Smooth muscle cell (in vitro differentiated cells): ENCODE data around the gene SULT2A1. TPM values are rescaled to one million over a fixed set of nuclear protein-coding genes. Genes with fewer than 3 reads are reported as not detected.

Experiments
- DNase-seq: peaks from one replicate; lab custom pipeline; 2025; ENCODE audit not compliant: unreplicated experiment; lab: John Stamatoyannopoulos, UW
- H2AFZ ChIP-seq: fragments of 200-600 bp; sonication (generic); 2 replicates; pipeline ENCODE4 v1.6.0; 2016; ENCODE audit warnings: antibody characterized with exemption, low read depth, mild to moderate bottlenecking
- H3F3A ChIP-seq: fragments of 200-600 bp; sonication (generic); 2 replicates; pipeline ENCODE4 v1.6.0; 2017; ENCODE audit warnings: antibody characterized with exemption, low read depth
- H3K27ac ChIP-seq: fragments of 200-600 bp; sonication (generic); 2 replicates; pipeline ENCODE4 v1.5.1; 2016; ENCODE audit warnings: low read depth, mild to moderate bottlenecking
- H3K27me3 ChIP-seq: fragments of 200-600 bp; sonication (generic); 2 replicates; pipeline ENCODE4 v1.6.1; 2016; ENCODE audit warnings: low read depth, mild to moderate bottlenecking
- H3K36me3 ChIP-seq: fragments of 200-600 bp; sonication (generic); 2 replicates; pipeline ENCODE4 v1.5.1; 2016; ENCODE audit warnings: low read depth
- H3K4me1 ChIP-seq: fragments of 200-600 bp; sonication (generic); 2 replicates; pipeline ENCODE4 v1.5.1; 2016; ENCODE audit warnings: low read depth
- H3K4me2 ChIP-seq: fragments of 200-600 bp; sonication (generic); 2 replicates; pipeline ENCODE4 v1.6.0; 2016; ENCODE audit warnings: mild to moderate bottlenecking
- H3K4me3 ChIP-seq: fragments of 200-600 bp; sonication (generic); 2 replicates; pipeline ENCODE4 v1.5.1; 2016; ENCODE audit warnings: mild to moderate bottlenecking
- H3K79me2 ChIP-seq: fragments of 200-600 bp; sonication (generic); 2 replicates; pipeline ENCODE4 v1.6.0; 2016; ENCODE audit warnings: low read depth, mild to moderate bottlenecking
- H3K9ac ChIP-seq: fragments of 200-600 bp; sonication (generic); 2 replicates; pipeline ENCODE4 v1.6.0; 2016; ENCODE audit warnings: low read depth
- H3K9me3 ChIP-seq: fragments of 200-600 bp; sonication (generic); replicated peaks from 2 replicates; pipeline ENCODE4 v1.5.1; 2016; ENCODE audit warnings: low read depth
- H4K20me1 ChIP-seq: fragments of 200-600 bp; sonication (generic); 2 replicates; pipeline ENCODE4 v1.6.0; 2016; ENCODE audit warnings: low read depth
- CTCF ChIP-seq: fragments of 200-600 bp; sonication (generic); IDR thresholded peaks from 2 replicates; pipeline ENCODE4 v1.5.1; 2017; ENCODE audit warnings: borderline replicate concordance, mild to moderate bottlenecking, antibody characterized with exemption; ENCODE audit not compliant: insufficient read depth, poor library complexity, severe bottlenecking
- WGBS: methylation state at CpG from one replicate; pipeline ENCODE4 v1.1.7; 2016; ENCODE audit warnings: low lambda C conversion rate; 5-methylcytosine and 5-hydroxymethylcytosine counted together
- polyA plus RNA-seq: library from polyadenylated mRNA; unstranded; fragments of >200 nt; fragmentation: Nextera tagmentation; extraction: Ambion mirVana; gene quantifications from 2 replicates; pipeline ENCODE4 v1.2.1, GENCODE V29; 2016
- total RNA-seq: library from RNA; depleted of rRNA; stranded (reverse); fragments of >200 nt; gene quantifications from 2 replicates; pipeline ENCODE4 v1.2.3, GENCODE V29; 2014

SULT2A1 gene
- total and polyA plus RNA-seq, 2 experiments from 2014 or later, result 0.10 TPM; not detected in 1

- Histone ChIP-seq H3K36me3 (no peaks in the 10 kb centered on the region), H4K20me1 (no peaks in the 10 kb centered on the region), H3K27ac (no peak overlapping the region), H3F3A (no peaks in the 10 kb centered on the region), H3K9me3 (no peaks in the 10 kb centered on the region), H2AFZ (no peak overlapping the region), H3K4me1 (peaks cover 9% of the 10 kb centered on the region), H3K9ac (no peak overlapping the region), H3K4me2 (no peak overlapping the region), H3K79me2 (no peaks in the 10 kb centered on the region), H3K4me3 (no peak overlapping the region), H3K27me3 (no peaks in the 10 kb centered on the region)
- no peak for DNase-seq
- no peak for TF ChIP-seq CTCF
- 84% methylated on average over 6 of the region's 6 CpGs for WGBS
Observed at GRCh38 chr19:47826800-47827199, 59.3 kb downstream of the SULT2A1 start.

GRCh38 chr19:47824396-47824795, 61.7 kb downstream of the SULT2A1 start:
- Histone ChIP-seq H3K9me3 (no peaks in the 10 kb centered on the region), H3F3A (no peaks in the 10 kb centered on the region), H3K79me2 (no peaks in the 10 kb centered on the region), H3K4me3 (no peak overlapping the region), H3K4me1 (peaks cover 26% of the 10 kb centered on the region), H4K20me1 (no peaks in the 10 kb centered on the region), H3K4me2 (no peak overlapping the region), H3K27ac (no peak overlapping the region), H3K9ac (no peak overlapping the region), H3K36me3 (no peaks in the 10 kb centered on the region), H3K27me3 (no peaks in the 10 kb centered on the region), H2AFZ (no peak overlapping the region)
- 84% methylated on average over 6 of the region's 6 CpGs for WGBS
- no peak for DNase-seq
- no peak for TF ChIP-seq CTCF

GRCh38 chr19:47821460-47822020, 64.6 kb downstream of the SULT2A1 start, which contains the start of gene CRX:
Gene CRX (plus strand): TSS chr19:47821937. CDS start chr19:47834444, 12,507 bp downstream.
- Histone ChIP-seq H3K9ac (no peak within 1 kb of the TSS), H3K4me2 (no peak within 1 kb of the TSS), H3K4me1 (peaks cover 29% of the 10 kb centered on the region)

More at GRCh38 chr19:47821460-47822020, 64.6 kb downstream of the SULT2A1 start, which contains the start of gene CRX:
- TF ChIP-seq CTCF, result no peak
- H2AFZ ChIP-seq, result no peak within 1 kb of the TSS
- H3K79me2 ChIP-seq, result no peaks in the 10 kb centered on the region
- no peak within 1 kb of the TSS for H3K27ac ChIP-seq
- H3K27me3 ChIP-seq, result no peaks in the 10 kb centered on the region
- no peaks in the 10 kb centered on the region for H3F3A ChIP-seq
- H3K4me3 ChIP-seq, result no peak within 1 kb of the TSS
- WGBS, result 65% methylated on average over 15 of the region's 15 CpGs
- H3K36me3 ChIP-seq, result no peaks in the 10 kb centered on the region
- no peaks in the 10 kb centered on the region for H3K9me3 ChIP-seq
- no peaks in the 10 kb centered on the region for H4K20me1 ChIP-seq
- DNase-seq, result no peak

Other genes starting within 250 kb of the SULT2A1 start
- gene EHD2, start 172.9 kb downstream of the SULT2A1 start, total RNA-seq, result 44.3 and 65.6 TPM in 2 replicates
- 200 TPM in 2 replicates for gene EHD2, start 172.9 kb downstream of the SULT2A1 start, polyA plus RNA-seq
- gene NOP53, start 140.8 kb downstream of the SULT2A1 start, total RNA-seq, result 42.8 and 48.9 TPM in 2 replicates
- gene NOP53, start 140.8 kb downstream of the SULT2A1 start, polyA plus RNA-seq, result 74.5 and 95.2 TPM in 2 replicates
- gene SELENOW, start 107.6 kb downstream of the SULT2A1 start, total RNA-seq, result 415 and 441 TPM in 2 replicates
- 527 and 558 TPM in 2 replicates for gene SELENOW, start 107.6 kb downstream of the SULT2A1 start, polyA plus RNA-seq
- gene TPRX1, start 81.8 kb downstream of the SULT2A1 start, total RNA-seq, result not detected in 2 replicates
- not detected in 2 replicates for gene TPRX1, start 81.8 kb downstream of the SULT2A1 start, polyA plus RNA-seq
- gene CRX, start 64.4 kb downstream of the SULT2A1 start, total RNA-seq, result not detected in 2 replicates
- gene CRX, start 64.4 kb downstream of the SULT2A1 start, polyA plus RNA-seq, result not detected in 2 replicates
- not detected in 2 replicates for gene TPRX2, start 27.1 kb downstream of the SULT2A1 start, total RNA-seq
- gene TPRX2, start 27.1 kb downstream of the SULT2A1 start, polyA plus RNA-seq, result not detected in 2 replicates
- gene BSPH1, start 105.9 kb upstream of the SULT2A1 start, total RNA-seq, result not detected in 2 replicates
- gene BSPH1, start 105.9 kb upstream of the SULT2A1 start, polyA plus RNA-seq, result not detected in 2 replicates
- gene ELSPBP1, start 108.3 kb upstream of the SULT2A1 start, total RNA-seq, result 0.99 and 1.3 TPM in 2 replicates
- 0.96 and 2.7 TPM in 2 replicates for gene ELSPBP1, start 108.3 kb upstream of the SULT2A1 start, polyA plus RNA-seq
- gene CABP5, start 157.8 kb upstream of the SULT2A1 start, total RNA-seq, result not detected in 2 replicates
- gene CABP5, start 157.8 kb upstream of the SULT2A1 start, polyA plus RNA-seq, result not detected in 2 replicates
- gene PLA2G4C, start 224.5 kb upstream of the SULT2A1 start, total RNA-seq, result 0.40 and 0.63 TPM in 2 replicates
- gene PLA2G4C, start 224.5 kb upstream of the SULT2A1 start, polyA plus RNA-seq, result 1.7 and 3.3 TPM in 2 replicates